ENCODE results near the gene GLOD4.

DNA sequence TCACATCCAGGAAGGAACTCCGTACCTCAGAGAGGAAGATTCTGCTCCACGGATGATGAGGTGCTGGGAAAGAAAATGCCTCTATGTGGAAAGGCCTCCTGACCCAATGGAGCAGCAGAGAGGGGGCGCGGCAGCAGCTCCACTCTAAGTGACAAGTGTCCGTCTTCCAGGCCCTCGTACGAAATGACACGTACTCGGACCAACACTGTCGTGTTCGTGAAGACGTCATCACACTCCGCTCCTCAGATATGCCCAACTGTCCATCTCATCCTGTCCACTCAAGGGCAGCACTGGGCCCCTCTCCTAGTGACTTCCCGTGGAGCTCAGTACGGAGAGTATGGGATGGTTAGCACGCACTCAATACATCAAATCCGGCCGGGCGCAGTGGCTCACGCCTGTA lies 32.3 kb upstream of the GLOD4 start:
- TF ChIP-seq CTCF (conservative IDR thresholded peaks at IDR 0.05 in 1 of 2, IDR thresholded peaks at IDR 0.05 in 1 of 2; ENCODE audit: extremely low read depth in 1 of 2, insufficient read depth in 1 of 2, low read depth in 1 of 2, low read length in 2 of 2) (no peak), EZH2 (IDR thresholded peaks at IDR 0.05; ENCODE audit: borderline replicate concordance, low read length) (no peak)
